Hepatocyte (in vitro differentiated cells): Measurements from ENCODE around the gene ALG12. TPM values are rescaled to one million over a fixed set of nuclear protein-coding genes. Genes with fewer than 3 reads are reported as not detected.

ENCODE experiments used
- DNase-seq: peaks from one replicate; pipeline ENCODE4 v3.0.0-alpha.2; 2016; ENCODE audit warnings: low spot score
- H2AFZ ChIP-seq: fragments of 200-600 bp; sonication (generic); 2 replicates; pipeline ENCODE4 v1.6.0; 2016; ENCODE audit warnings: antibody characterized with exemption, mild to moderate bottlenecking
- H3K27ac ChIP-seq: fragments of 200-600 bp; sonication (generic); 2 replicates; pipeline ENCODE4 v1.5.1; 2016; ENCODE audit warnings: mild to moderate bottlenecking
- H3K27me3 ChIP-seq: fragments of 200-600 bp; sonication (generic); 2 replicates; pipeline ENCODE4 v1.6.1; 2016
- H3K36me3 ChIP-seq: fragments of 200-600 bp; sonication (generic); replicated peaks from 2 replicates; pipeline ENCODE4 v1.5.1; 2016; ENCODE audit warnings: low read depth; ENCODE audit not compliant: insufficient read depth
- H3K4me1 ChIP-seq: fragments of 200-600 bp; sonication (generic); 2 replicates; pipeline ENCODE4 v1.5.1; 2016; ENCODE audit warnings: mild to moderate bottlenecking, moderate library complexity; ENCODE audit not compliant: insufficient read depth
- H3K4me2 ChIP-seq: fragments of 200-600 bp; sonication (generic); 2 replicates; pipeline ENCODE4 v1.6.0; 2016
- H3K4me3 ChIP-seq: fragments of 200-600 bp; sonication (generic); 2 replicates; pipeline ENCODE4 v1.5.1; 2016; ENCODE audit warnings: mild to moderate bottlenecking
- H3K79me2 ChIP-seq: fragments of 200-600 bp; sonication (generic); 2 replicates; pipeline ENCODE4 v1.6.0; 2017; ENCODE audit warnings: mild to moderate bottlenecking
- H3K9me2 ChIP-seq: fragments of 200-600 bp; sonication (generic); replicated peaks from 2 replicates; pipeline ENCODE4 v1.6.0; 2017; ENCODE audit warnings: mild to moderate bottlenecking; ENCODE audit not compliant: insufficient read depth
- H3K9me3 ChIP-seq: fragments of 200-600 bp; sonication (generic); 2 replicates; pipeline ENCODE4 v1.5.1; 2016; ENCODE audit warnings: low read depth, mild to moderate bottlenecking
- H4K20me1 ChIP-seq: fragments of 200-600 bp; sonication (generic); 2 replicates; pipeline ENCODE4 v1.6.0; 2016; ENCODE audit warnings: mild to moderate bottlenecking; ENCODE audit not compliant: insufficient read depth, poor library complexity, severe bottlenecking
- EZH2 ChIP-seq: fragments of 200-600 bp; sonication (generic); IDR thresholded peaks from 2 replicates; pipeline ENCODE4 v1.6.1; 2016; ENCODE audit warnings: antibody characterized with exemption, mild to moderate bottlenecking, borderline replicate concordance
- EZH2phosphoT487 ChIP-seq: fragments of 200-600 bp; sonication (generic); IDR thresholded peaks from one replicate; pipeline ENCODE4 v1.6.1; 2018; ENCODE audit warnings: antibody characterized with exemption, mild to moderate bottlenecking, low read depth, moderate library complexity; ENCODE audit not compliant: unreplicated experiment, severe bottlenecking
- WGBS: methylation state at CpG from one replicate; pipeline ENCODE4 v1.1.6; 2016; ENCODE audit warnings: low lambda C conversion rate; ENCODE audit errors: missing lambda C conversion rate; 5-methylcytosine and 5-hydroxymethylcytosine counted together
- polyA plus RNA-seq: library from polyadenylated mRNA; unstranded; fragments of >200 nt; fragmentation: Nextera tagmentation; extraction: Ambion mirVana; gene quantifications from 2 replicates; pipeline ENCODE4 v1.2.1, GENCODE V29; 2016
- total RNA-seq: library from RNA; depleted of rRNA; stranded (reverse); fragments of >200 nt; gene quantifications from 2 replicates; pipeline ENCODE4 v1.2.3, GENCODE V29; 2014
- TF ChIP-seq, protein P1 (sequence below): fragments of 200-600 bp; sonication (generic); IDR thresholded peaks from 2 replicates; pipeline ENCODE4 v1.5.1; 2016; ENCODE audit warnings: antibody characterized with exemption, mild to moderate bottlenecking; ENCODE audit not compliant: poor library complexity

ALG12 gene
- total and polyA plus RNA-seq, 2 experiments from 2014 or later, result 30.8 to 69.6 TPM

DNA sequence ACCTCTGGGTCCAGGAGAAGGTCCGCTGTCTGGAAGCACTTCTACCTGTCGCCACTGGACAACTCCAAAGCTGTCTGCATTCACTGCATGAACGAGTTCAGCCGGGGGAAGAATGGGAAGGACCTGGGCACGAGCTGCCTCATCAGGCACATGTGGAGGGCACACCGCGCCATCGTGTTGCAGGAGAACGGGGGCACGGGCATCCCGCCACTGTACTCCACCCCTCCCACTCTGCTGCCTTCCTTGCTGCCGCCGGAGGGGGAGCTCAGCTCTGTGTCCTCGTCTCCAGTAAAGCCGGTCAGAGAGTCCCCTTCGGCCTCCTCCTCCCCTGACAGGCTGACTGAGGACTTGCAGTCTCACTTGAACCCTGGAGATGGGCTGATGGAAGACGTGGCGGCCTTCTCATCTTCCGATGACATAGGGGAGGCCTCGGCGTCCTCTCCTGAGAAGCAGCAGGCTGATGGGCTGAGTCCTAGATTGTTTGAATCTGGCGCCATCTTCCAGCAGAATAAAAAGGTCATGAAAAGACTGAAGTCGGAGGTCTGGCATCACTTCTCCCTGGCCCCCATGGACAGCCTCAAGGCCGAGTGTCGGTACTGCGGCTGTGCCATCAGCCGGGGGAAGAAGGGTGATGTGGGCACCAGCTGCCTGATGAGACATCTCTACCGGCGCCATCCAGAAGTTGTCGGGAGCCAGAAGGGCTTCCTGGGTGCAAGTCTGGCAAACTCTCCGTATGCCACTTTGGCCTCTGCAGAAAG, 33.6 kb downstream of the ALG12 start:
- Histone ChIP-seq H3K27me3 (no peaks in the 10 kb centered on the region), H4K20me1 (no peaks in the 10 kb centered on the region), H3K4me3 (no peak overlapping the region), H3K4me1 (no peaks in the 10 kb centered on the region), H3K9me2 (no peaks in the 10 kb centered on the region), H3K27ac (no peak overlapping the region), H3K9me3 (no peaks in the 10 kb centered on the region), H3K79me2 (peaks cover 88% of the 10 kb centered on the region), H3K4me2 (no peak overlapping the region), H3K36me3 (no peaks in the 10 kb centered on the region), H2AFZ (no peak overlapping the region)
- TF ChIP-seq EZH2phosphoT487, result no peak
- no peak for TF ChIP-seq EZH2
- TF ChIP-seq, protein P1, sequence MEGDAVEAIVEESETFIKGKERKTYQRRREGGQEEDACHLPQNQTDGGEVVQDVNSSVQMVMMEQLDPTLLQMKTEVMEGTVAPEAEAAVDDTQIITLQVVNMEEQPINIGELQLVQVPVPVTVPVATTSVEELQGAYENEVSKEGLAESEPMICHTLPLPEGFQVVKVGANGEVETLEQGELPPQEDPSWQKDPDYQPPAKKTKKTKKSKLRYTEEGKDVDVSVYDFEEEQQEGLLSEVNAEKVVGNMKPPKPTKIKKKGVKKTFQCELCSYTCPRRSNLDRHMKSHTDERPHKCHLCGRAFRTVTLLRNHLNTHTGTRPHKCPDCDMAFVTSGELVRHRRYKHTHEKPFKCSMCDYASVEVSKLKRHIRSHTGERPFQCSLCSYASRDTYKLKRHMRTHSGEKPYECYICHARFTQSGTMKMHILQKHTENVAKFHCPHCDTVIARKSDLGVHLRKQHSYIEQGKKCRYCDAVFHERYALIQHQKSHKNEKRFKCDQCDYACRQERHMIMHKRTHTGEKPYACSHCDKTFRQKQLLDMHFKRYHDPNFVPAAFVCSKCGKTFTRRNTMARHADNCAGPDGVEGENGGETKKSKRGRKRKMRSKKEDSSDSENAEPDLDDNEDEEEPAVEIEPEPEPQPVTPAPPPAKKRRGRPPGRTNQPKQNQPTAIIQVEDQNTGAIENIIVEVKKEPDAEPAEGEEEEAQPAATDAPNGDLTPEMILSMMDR, result no peak
- 94% methylated on average over 31 of the region's 31 CpGs for WGBS
- no peak for DNase-seq

DNA sequence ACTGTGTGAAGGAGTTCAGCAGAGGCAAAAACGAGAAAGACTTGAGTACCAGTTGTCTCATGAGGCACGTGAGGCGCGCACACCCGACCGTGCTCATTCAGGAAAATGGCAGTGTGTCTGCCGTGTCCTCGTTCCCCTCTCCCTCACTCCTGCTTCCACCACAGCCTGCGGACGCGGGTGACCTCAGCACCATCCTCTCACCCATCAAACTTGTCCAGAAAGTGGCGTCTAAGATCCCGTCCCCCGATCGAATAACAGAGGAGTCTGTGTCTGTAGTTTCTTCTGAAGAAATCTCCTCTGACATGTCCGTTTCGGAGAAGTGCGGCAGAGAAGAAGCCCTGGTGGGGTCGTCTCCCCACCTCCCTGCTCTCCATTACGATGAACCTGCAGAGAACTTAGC, 34.2 kb downstream of the ALG12 start:
- Histone ChIP-seq H3K4me1 (no peaks in the 10 kb centered on the region), H3K9me2 (no peaks in the 10 kb centered on the region), H4K20me1 (no peaks in the 10 kb centered on the region), H3K27ac (no peak overlapping the region), H3K79me2 (peaks cover 85% of the 10 kb centered on the region), H3K9me3 (no peaks in the 10 kb centered on the region), H3K27me3 (no peaks in the 10 kb centered on the region), H3K36me3 (no peaks in the 10 kb centered on the region), H2AFZ (no peak overlapping the region), H3K4me2 (no peak overlapping the region), H3K4me3 (no peak overlapping the region)
- 97% methylated on average over 20 of the region's 20 CpGs for WGBS
- no peak for DNase-seq
- TF ChIP-seq EZH2 (no peak), EZH2phosphoT487 (no peak)
- TF ChIP-seq, protein P1, result no peak

DNA sequence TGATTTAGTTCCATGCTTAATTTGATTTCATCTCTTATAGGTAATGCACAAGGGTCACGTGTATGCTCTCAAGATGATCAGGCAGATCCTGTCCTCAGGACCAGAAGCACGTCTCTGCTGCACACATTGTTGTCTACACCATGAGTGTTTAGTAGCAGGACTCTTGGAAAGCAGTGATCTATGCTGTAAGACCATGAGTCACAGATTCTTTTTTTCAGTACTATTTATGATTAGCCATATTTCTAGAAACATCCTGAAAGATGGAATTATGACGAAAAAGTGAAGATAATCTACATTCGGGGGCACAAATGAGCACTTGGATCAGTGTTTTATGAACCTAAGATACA, 35.0 kb downstream of the ALG12 start:
- H3K4me3 ChIP-seq, result no peak overlapping the region
- H3K36me3 ChIP-seq, result no peaks in the 10 kb centered on the region
- H3K4me1 ChIP-seq, result no peaks in the 10 kb centered on the region
- H3K4me2 ChIP-seq, result no peak overlapping the region
- 98% methylated on average over 4 of the region's 4 CpGs for WGBS
- no peak for DNase-seq
- H2AFZ ChIP-seq, result no peak overlapping the region
- H3K79me2 ChIP-seq, result peaks cover 86% of the 10 kb centered on the region
- no peak overlapping the region for H3K27ac ChIP-seq
- H3K9me2 ChIP-seq, result no peaks in the 10 kb centered on the region
- no peaks in the 10 kb centered on the region for H3K27me3 ChIP-seq
- TF ChIP-seq EZH2 (no peak), EZH2phosphoT487 (no peak)
- TF ChIP-seq, protein P1, result no peak
- no peaks in the 10 kb centered on the region for H4K20me1 ChIP-seq
- no peaks in the 10 kb centered on the region for H3K9me3 ChIP-seq
